NCI-H187 (cell line): ENCODE results near the gene FOSL1.
"Not testable (repeated sequence)": the region's sequence is repeated elsewhere in the genome, so short reads cannot be mapped to it uniquely, and the experiment has no call there.

Source experiments
- DNase-seq, 2 experiments: peaks; one replicate each; lab custom pipeline; 2025; lab: John Stamatoyannopoulos, UW

Gene FOSL1

DNA sequence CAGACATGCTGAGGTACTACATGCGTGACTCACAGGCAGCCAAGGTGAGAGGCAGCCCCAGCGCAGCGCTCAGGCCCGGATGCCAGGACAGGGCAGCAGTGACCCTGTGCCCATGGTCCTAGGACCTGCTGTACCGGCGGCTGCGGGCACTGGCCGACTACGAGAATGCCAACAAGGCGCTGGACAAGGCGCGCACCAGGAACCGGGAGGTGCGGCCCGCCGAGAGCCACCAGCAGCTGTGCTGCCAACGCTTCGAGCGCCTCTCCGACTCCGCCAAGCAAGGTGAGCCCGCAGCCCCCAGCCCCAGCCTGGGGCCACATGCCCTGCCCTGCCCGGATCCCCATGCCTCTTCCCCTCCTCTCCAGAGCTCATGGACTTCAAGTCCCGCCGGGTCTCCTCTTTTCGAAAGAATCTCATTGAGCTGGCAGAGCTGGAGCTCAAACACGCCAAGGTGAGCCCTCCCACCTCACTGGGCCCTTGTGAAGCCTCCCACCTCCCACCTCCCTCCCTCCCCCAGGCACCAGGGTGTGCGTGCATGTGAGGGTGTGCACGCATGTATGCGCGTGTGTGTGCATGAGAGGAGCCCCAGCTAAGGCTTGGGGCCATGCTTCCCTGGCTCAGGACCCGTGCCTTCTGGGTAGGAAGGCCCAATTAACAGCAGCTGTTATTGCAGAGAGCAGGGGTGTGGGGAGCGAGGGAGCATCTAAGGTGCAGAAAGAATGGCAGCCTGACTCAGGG lies 47.5 kb downstream of the FOSL1 start:
- no peak for DNase-seq

- no peak for DNase-seq
These were observed 48.2 kb downstream of the FOSL1 start for GRCh38 chr11:65851811-65852507.

DNA sequence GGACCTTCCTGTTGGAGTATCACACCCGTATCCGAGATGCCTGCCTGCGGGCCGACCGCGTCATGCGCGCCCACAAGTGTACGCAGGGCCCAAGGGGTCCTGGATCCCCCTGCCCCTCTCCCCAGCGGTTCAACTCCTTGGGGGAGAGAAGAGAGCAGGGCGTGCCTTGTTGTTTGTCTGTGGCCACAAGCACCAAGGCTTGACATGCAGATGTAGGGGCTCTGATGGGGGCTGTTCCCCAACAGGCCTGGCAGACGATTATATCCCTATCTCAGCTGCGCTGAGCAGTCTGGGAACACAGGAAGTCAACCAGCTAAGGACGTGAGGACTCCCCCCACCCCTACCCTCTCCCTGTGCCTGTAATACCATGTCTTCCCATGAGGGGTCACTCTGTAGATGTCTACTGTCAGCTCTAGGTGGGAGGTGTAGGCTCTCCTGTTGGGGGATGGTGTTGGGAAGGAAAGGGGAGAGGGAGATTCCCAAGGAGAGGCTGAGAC lies 49.1 kb downstream of the FOSL1 start:
- no peak for DNase-seq

DNA sequence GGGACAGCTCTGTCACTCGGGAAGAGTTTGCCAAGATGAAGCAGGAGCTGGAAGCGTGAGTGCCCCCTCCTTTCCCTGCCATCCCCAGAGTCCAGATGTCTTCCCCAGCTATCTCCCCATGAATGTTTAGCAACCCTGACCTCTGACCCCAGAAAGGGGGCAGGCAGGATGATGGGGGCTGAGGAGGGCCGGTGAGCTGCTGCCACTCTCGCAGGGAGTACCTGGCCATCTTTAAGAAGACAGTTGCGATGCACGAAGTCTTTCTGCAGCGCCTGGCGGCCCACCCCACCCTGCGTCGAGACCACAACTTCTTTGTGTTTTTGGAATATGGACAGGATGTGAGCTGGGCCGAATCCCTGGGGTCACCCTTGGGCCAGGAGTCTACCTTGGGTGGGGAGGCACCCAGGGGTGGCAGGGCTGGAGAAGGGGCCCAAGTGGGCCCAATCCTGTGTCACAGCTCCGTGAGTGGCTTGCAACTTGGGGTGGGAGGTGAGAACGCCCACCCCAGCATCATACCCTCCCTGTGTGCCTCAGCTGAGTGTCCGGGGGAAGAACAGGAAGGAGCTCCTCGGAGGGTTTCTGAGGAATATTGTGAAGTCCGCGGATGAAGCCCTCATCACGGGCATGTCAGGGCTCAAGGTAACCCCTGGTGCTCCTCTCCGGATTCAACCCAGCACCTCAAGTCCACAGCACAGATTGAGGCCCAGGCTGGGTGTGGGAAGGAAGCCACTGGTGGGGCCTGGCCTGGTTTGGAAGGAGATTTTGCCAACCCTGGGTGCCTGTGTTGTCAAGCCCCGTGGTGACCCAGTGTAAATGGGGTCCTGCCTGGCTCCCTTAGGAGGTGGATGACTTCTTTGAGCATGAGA lies 49.7 kb downstream of the FOSL1 start:
- DNase-seq = no peak

DNA sequence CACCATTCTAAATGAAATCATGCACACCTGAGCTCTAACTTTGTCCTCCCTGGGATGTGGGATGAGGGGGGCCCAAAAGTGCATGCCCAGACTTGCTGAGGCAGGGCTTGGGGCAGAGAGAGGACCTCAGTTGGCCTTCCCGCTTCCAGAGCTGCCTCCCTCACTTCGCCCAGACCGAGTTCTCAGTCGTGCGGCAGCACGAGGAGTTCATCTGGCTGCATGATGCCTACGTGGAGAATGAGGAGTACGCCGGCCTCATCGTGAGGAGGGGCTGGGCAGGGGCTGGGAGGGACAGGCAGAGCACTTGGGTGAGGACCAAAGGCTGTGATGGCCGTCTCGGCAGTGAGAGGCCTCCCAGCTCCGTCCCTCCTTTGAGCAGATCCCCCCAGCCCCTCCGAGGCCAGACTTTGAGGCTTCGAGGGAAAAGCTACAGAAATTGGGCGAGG lies 50.4 kb downstream of the FOSL1 start:
- DNase-seq = no peak

- no peak for DNase-seq
These were observed 50.8 kb downstream of the FOSL1 start for GRCh38 chr11:65849366-65849765.

DNA sequence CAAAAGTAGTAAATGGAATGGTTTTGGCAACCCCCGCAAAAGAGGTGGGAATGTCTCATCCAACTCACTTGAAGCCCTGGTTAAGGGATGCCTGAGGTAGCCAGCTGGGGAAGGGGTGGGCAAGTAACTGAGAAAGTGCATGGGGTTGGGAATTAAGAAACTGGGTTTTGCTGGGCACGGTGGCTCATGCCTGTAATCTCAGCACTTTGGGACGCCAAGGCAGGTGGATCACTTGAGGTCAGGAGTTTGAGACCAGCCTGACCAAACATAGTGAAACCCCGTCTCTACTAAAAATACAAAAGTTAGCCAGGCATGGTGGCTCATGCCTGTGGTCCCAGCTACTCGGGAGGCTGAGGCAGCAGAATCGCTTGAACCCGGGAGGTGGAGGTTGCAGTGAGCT lies 51.5 kb downstream of the FOSL1 start:
- not testable (repeated sequence) for DNase-seq

DNA sequence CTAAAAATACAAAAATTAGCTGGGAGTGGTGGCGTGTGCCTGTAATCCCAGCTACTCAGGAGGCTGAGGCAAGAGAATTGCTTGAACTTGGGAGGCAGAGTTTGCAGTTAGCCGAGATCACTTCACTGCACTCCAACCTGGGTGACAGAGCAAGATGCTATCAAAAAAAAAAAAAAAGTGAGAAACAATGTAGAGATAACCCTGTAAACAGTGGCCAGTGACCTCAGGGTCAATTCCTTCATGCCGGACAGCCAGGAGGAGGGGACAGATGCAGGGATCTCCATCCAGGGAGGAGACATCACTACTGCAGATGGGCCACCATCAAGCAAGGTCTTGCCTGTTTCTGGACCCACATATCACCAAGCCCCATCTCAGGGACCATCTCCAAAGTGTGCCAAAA lies 52.4 kb downstream of the FOSL1 start:
- DNase-seq = no peak

GRCh38 chr11:65844231-65844872 lies 55.8 kb downstream of the FOSL1 start:
- DNase-seq = no peak

DNA sequence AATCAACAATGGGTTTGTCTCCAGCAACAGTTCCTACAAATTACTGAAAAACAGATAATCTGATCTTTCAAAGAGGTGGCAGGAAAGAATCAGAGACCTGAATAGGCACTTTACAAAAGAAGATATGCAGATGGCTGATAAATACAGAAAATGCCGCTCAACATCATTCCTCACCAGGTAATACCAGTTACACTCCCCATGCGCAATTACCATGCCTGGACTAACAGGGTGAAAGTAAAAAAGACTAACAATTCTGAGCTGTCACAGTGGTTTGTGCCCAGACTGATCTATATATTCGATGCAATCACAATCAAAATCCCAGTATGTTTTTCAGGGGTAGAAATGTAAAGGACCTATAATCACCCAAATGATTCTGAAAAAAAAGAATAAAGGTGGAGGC lies 56.4 kb downstream of the FOSL1 start:
- DNase-seq = no peak

- DNase-seq = no peak
These were observed 58.0 kb downstream of the FOSL1 start for GRCh38 chr11:65842144-65842543.
